ENCODE measurements around the gene DPYD.

GRCh38 chr1:97943354-97943753 is 22.5 kb upstream of the DPYD start:
- TF ChIP-seq CTCF (IDR thresholded peaks at IDR 0.05) (no peak), ZFX (IDR thresholded peaks at IDR 0.05; ENCODE audit: borderline replicate concordance) (no peak)
